PC-9 (cell line): ENCODE data around the gene BRMS1. TPM values are rescaled to one million over a fixed set of nuclear protein-coding genes. Genes with fewer than 3 reads are reported as not detected.

Experiments
- BruUV-seq: library from RNA; stranded (reverse); fragments of 400-500 nt; replicated peaks from 2 replicates; lab custom pipeline; 2021; lab: Mats Ljungman, UMichigan
- CTCF ChIA-PET: fragments of 300-600 bp; sonication (Branson Sonifier 250); formaldehyde crosslinking; loops from one replicate; lab custom pipeline; 2022; ENCODE audit warnings: antibody characterized with exemption; lab: Charles Lee
- POLR2A ChIA-PET: fragments of 300-600 bp; sonication (Branson Sonifier 250); formaldehyde crosslinking; loops from one replicate; lab custom pipeline; 2022; ENCODE audit warnings: antibody characterized with exemption; ENCODE audit not compliant: unreplicated experiment; lab: Charles Lee
- DNase-seq, 2 experiments: peaks; one replicate each; pipeline versions ENCODE4 v3.0.0 to v3.0.0-alpha.2; 2015 to 2022; ENCODE audit warnings: mixed read lengths in 1 of 2
- H2AFZ ChIP-seq: fragments of 200-600 bp; sonication (generic); 2 replicates; pipeline ENCODE4 v1.8.1; 2017; ENCODE audit warnings: antibody characterized with exemption
- H3F3A ChIP-seq: fragments of 200-600 bp; sonication (generic); 2 replicates; pipeline ENCODE4 v1.8.1; 2017; ENCODE audit warnings: antibody characterized with exemption, mild to moderate bottlenecking, low read depth; ENCODE audit not compliant: insufficient read depth
- H3K27ac ChIP-seq: fragments of 200-600 bp; sonication (generic); 2 replicates; pipeline ENCODE4 v1.6.1; 2016; ENCODE audit warnings: mixed run types
- H3K27me3 ChIP-seq: fragments of 200-600 bp; sonication (generic); 2 replicates; pipeline ENCODE4 v1.6.1; 2016; ENCODE audit warnings: low read depth, mixed run types; ENCODE audit not compliant: insufficient read depth
- H3K36me3 ChIP-seq: fragments of 200-600 bp; sonication (generic); 2 replicates; pipeline ENCODE4 v1.6.1; 2016; ENCODE audit warnings: low read depth, mixed run types
- H3K4me1 ChIP-seq: fragments of 200-600 bp; sonication (generic); replicated peaks from 2 replicates; pipeline ENCODE4 v1.6.1; 2016; ENCODE audit warnings: mixed run types; ENCODE audit not compliant: insufficient read depth
- H3K4me2 ChIP-seq: fragments of 200-600 bp; sonication (generic); 2 replicates; pipeline ENCODE4 v1.6.1; 2017; ENCODE audit warnings: mixed run types
- H3K4me3 ChIP-seq: fragments of 200-600 bp; sonication (generic); 2 replicates; pipeline ENCODE4 v1.6.1; 2016; ENCODE audit warnings: mixed run types
- H3K79me2 ChIP-seq: fragments of 200-600 bp; sonication (generic); 2 replicates; pipeline ENCODE4 v1.6.1; 2017; ENCODE audit warnings: low read depth, mixed run types
- H3K9me2 ChIP-seq: fragments of 200-600 bp; sonication (generic); 2 replicates; pipeline ENCODE4 v1.8.1; 2017; ENCODE audit warnings: mild to moderate bottlenecking; ENCODE audit not compliant: insufficient read depth
- H3K9me3 ChIP-seq: fragments of 200-600 bp; sonication (generic); 2 replicates; pipeline ENCODE4 v1.8.1; 2016; ENCODE audit warnings: low read depth; ENCODE audit not compliant: insufficient read depth
- H4K20me1 ChIP-seq: fragments of 200-600 bp; sonication (generic); 2 replicates; pipeline ENCODE4 v1.8.1; 2017; ENCODE audit not compliant: insufficient read depth
- CTCF ChIP-seq: fragments of 200-600 bp; sonication (generic); conservative IDR thresholded peaks from 2 replicates; pipeline ENCODE4 v1.6.1; 2017; ENCODE audit warnings: mixed run types, antibody characterized with exemption, mild to moderate bottlenecking, moderate library complexity
- EZH2 ChIP-seq: fragments of 200-600 bp; sonication (generic); IDR thresholded peaks from 2 replicates; pipeline ENCODE4 v1.8.0; 2017; ENCODE audit warnings: antibody characterized with exemption, low read depth
- intact Hi-C: fragments of 100-400 bp; cut with micrococcal nuclease; formaldehyde crosslinking; loops from one replicate; pipeline ENCODE4 v1.10.0; 2022; ENCODE audit not compliant: unreplicated experiment
- total RNA-seq: library from RNA; stranded (reverse); gene quantifications from 2 replicates; pipeline ENCODE4 v1.2.3, GENCODE V29; 2021

Gene BRMS1
- total RNA-seq, 1 experiment from 2014 or later = 54.3 TPM

- peaks cover 11% of the 10 kb centered on the region; the same call in 1 of the 2 replicates for H3K27me3 ChIP-seq
- no peaks in the 10 kb centered on the region for H3K4me1 ChIP-seq
- no peaks in the 10 kb centered on the region for H3K36me3 ChIP-seq
- no peaks in the 10 kb centered on the region for H4K20me1 ChIP-seq
- no TSS peak for BruUV-seq
- no peak for TF ChIP-seq CTCF
- no peak for TF ChIP-seq EZH2
- CTCF ChIA-PET = interaction anchor here (0.7 kb wide), 1 partner anchor 279 kb away, joined by 4 read pairs; no protein-coding TSS in a partner anchor
- no peaks in the 10 kb centered on the region for H3K9me2 ChIP-seq
- no peak for DNase-seq
- no peak overlapping the region for H3K4me2 ChIP-seq
- intact Hi-C loops = no loop called here
- no peaks in the 10 kb centered on the region for H3K9me3 ChIP-seq
- no peaks in the 10 kb centered on the region for H3K79me2 ChIP-seq
- H3K27ac ChIP-seq = no peak overlapping the region
- H2AFZ ChIP-seq = no peak overlapping the region
- no peak overlapping the region for H3K4me3 ChIP-seq
- POLR2A ChIA-PET = no interaction called here
- no peaks in the 10 kb centered on the region for H3F3A ChIP-seq
These were observed 45.7 kb downstream of the BRMS1 start for GRCh38 chr11:66299186-66299585.

GRCh38 chr11:66297610-66298009 lies 47.3 kb downstream of the BRMS1 start:
- no peaks in the 10 kb centered on the region for H4K20me1 ChIP-seq
- H3K4me2 ChIP-seq = no peak overlapping the region
- DNase-seq = no peak
- 0 out of 2 replicates have a peak, but pooled peaks cover 5% of the 10 kb centered on the region for H3F3A ChIP-seq
- intact Hi-C loops = no loop called here
- no peaks in the 10 kb centered on the region for H3K36me3 ChIP-seq
- H3K9me2 ChIP-seq = no peaks in the 10 kb centered on the region
- TF ChIP-seq CTCF (no peak), EZH2 (no peak)
- ChIA-PET CTCF (interaction anchor here (1.1 kb wide), 1 partner anchor 89 kb away, joined by 7 read pairs; no protein-coding TSS in a partner anchor), POLR2A (no interaction called here)
- H2AFZ ChIP-seq = no peak overlapping the region
- H3K27me3 ChIP-seq = peaks cover 11% of the 10 kb centered on the region; the same call in 1 of the 2 replicates
- BruUV-seq = no TSS peak
- H3K4me1 ChIP-seq = no peaks in the 10 kb centered on the region
- H3K27ac ChIP-seq = no peak overlapping the region
- H3K4me3 ChIP-seq = no peak overlapping the region
- no peaks in the 10 kb centered on the region for H3K79me2 ChIP-seq
- H3K9me3 ChIP-seq = no peaks in the 10 kb centered on the region

GRCh38 chr11:66294626-66295620 lies 50.0 kb downstream of the BRMS1 start:
- H3K9me3 ChIP-seq = no peaks in the 10 kb centered on the region
- H3K36me3 ChIP-seq = no peaks in the 10 kb centered on the region
- H3K27ac ChIP-seq = no peak overlapping the region
- no peaks in the 10 kb centered on the region for H3K9me2 ChIP-seq
- TF ChIP-seq CTCF (no peak), EZH2 (no peak)
- POLR2A ChIA-PET = no interaction called here
- H3K27me3 ChIP-seq = peaks cover 11% of the 10 kb centered on the region; the same call in 1 of the 2 replicates
- H3F3A ChIP-seq = peaks cover 12% of the 10 kb centered on the region; the same call in 1 of the 2 replicates
- H2AFZ ChIP-seq = no peak overlapping the region
- no peak for DNase-seq
- no peak overlapping the region for H3K4me3 ChIP-seq
- no TSS peak for BruUV-seq
- no peaks in the 10 kb centered on the region for H4K20me1 ChIP-seq
- H3K79me2 ChIP-seq = no peaks in the 10 kb centered on the region
- CTCF ChIA-PET = no interaction called here
- no peak overlapping the region for H3K4me2 ChIP-seq
- intact Hi-C loops = no loop called here
- peaks cover 8% of the 10 kb centered on the region for H3K4me1 ChIP-seq
